Retinal pigment epithelial cell (primary cell): ENCODE data around the gene PDE4D.

ENCODE experiments used
- DNase-seq: peaks from one replicate; pipeline ENCODE4 v3.0.0-alpha.2; 2010; ENCODE audit warnings: low read depth
- H3K4me3 ChIP-seq: 2 replicates; pipeline ENCODE4 v1.5.1; 2011; ENCODE audit warnings: mild to moderate bottlenecking, low read length, control low read depth, moderate library complexity
- CTCF ChIP-seq: conservative IDR thresholded peaks from 2 replicates; pipeline ENCODE4 v1.5.1; 2011; ENCODE audit warnings: low read depth, low read length, control low read depth, inconsistent platforms

PDE4D gene

GRCh38 chr5:59656351-59657254, 236.9 kb downstream of the PDE4D start:
- no peak for DNase-seq
- H3K4me3 ChIP-seq = no peak overlapping the region
- TF ChIP-seq CTCF = no peak

GRCh38 chr5:59655693-59656309, 237.7 kb downstream of the PDE4D start:
- H3K4me3 ChIP-seq = no peak overlapping the region
- DNase-seq = no peak
- TF ChIP-seq CTCF = no peak

GRCh38 chr5:59654691-59655090, 238.8 kb downstream of the PDE4D start:
- no peak for DNase-seq
- TF ChIP-seq CTCF = no peak
- no peak overlapping the region for H3K4me3 ChIP-seq

GRCh38 chr5:59652449-59652848, 241.1 kb downstream of the PDE4D start:
- no peak for TF ChIP-seq CTCF
- no peak for DNase-seq
- H3K4me3 ChIP-seq = no peak overlapping the region

- no peak overlapping the region for H3K4me3 ChIP-seq
- peak; percentile 62 for DNase-seq
- TF ChIP-seq CTCF = no peak
Measured at GRCh38 chr5:59648949-59649921, 244.3 kb downstream of the PDE4D start.

- no peak overlapping the region for H3K4me3 ChIP-seq
- DNase-seq = no peak
- no peak for TF ChIP-seq CTCF
Measured at GRCh38 chr5:59648038-59648831, 245.3 kb downstream of the PDE4D start.
